Measurements from ENCODE around the gene SLC22A5. TPM values are rescaled to one million over a fixed set of nuclear protein-coding genes. Genes with fewer than 3 reads are reported as not detected.

The SLC22A5 gene
- total RNA-seq, 2 donors from 2014 or later, result 26.2 to 37.5 TPM

- no peak for DNase-seq (ENCODE audit: low spot score)
- intact Hi-C loops (cut with DNase I), result no loop called here
- Histone ChIP-seq H3K4me3 (no peak overlapping the region), H3K27me3 (replicated peaks; ENCODE audit: insufficient read depth) (no peaks in the 10 kb centered on the region), H3K27ac (peak overlapping the region; percentile 54 to 60), H3K9me3 (no peaks in the 10 kb centered on the region), H3K36me3 (no peaks in the 10 kb centered on the region), H3K4me1 (replicated peaks) (peaks cover 34% of the 10 kb centered on the region)
- TF ChIP-seq CTCF (IDR thresholded peaks at IDR 0.05), result peak in 1 of 4 experiments; percentile 36
- no peak for TF ChIP-seq POLR2A (IDR thresholded peaks at IDR 0.05)
- WGBS, result 67% methylated on average over 8 of the region's 8 CpGs
These were observed 57.1 kb downstream of the SLC22A5 start for GRCh38 chr5:132426525-132427138.

GRCh38 chr5:132427281-132428146 is 58.0 kb downstream of the SLC22A5 start:
- H3K27ac ChIP-seq, result peak overlapping the region; percentile 54 to 60
- H3K27me3 ChIP-seq (replicated peaks; ENCODE audit: insufficient read depth), result no peaks in the 10 kb centered on the region
- no peak overlapping the region for H3K4me3 ChIP-seq
- no peaks in the 10 kb centered on the region for H3K9me3 ChIP-seq
- DNase-seq (ENCODE audit: low spot score), result peak; percentile 39
- intact Hi-C loops (cut with DNase I), result no loop called here
- WGBS, result 39% methylated on average over 6 of the region's 6 CpGs
- TF ChIP-seq CTCF (IDR thresholded peaks at IDR 0.05) (peak in 1 of 4 experiments; percentile 9), POLR2AphosphoS5 (IDR thresholded peaks at IDR 0.05) (peak; percentile 63), POLR2A (IDR thresholded peaks at IDR 0.05) (no peak)
- H3K4me1 ChIP-seq (replicated peaks), result peaks cover 34% of the 10 kb centered on the region
- no peaks in the 10 kb centered on the region for H3K36me3 ChIP-seq

GRCh38 chr5:132428147-132428482 is 58.6 kb downstream of the SLC22A5 start:
- intact Hi-C loops (cut with DNase I), result no loop called here
- no peaks in the 10 kb centered on the region for H3K27me3 ChIP-seq (replicated peaks; ENCODE audit: insufficient read depth)
- no peak for DNase-seq (ENCODE audit: low spot score)

GRCh38 chr5:132428484-132429462 is 59.3 kb downstream of the SLC22A5 start:
- TF ChIP-seq CTCF (IDR thresholded peaks at IDR 0.05), result no peak
- H3K36me3 ChIP-seq, result no peaks in the 10 kb centered on the region
- H3K27me3 ChIP-seq (replicated peaks; ENCODE audit: insufficient read depth), result no peaks in the 10 kb centered on the region
- DNase-seq (ENCODE audit: low spot score), result no peak
- no peak overlapping the region for H3K4me3 ChIP-seq
- no peaks in the 10 kb centered on the region for H3K9me3 ChIP-seq
- 64% methylated on average over 9 of the region's 9 CpGs for WGBS
- H3K27ac ChIP-seq, result peak overlapping the region; percentile 1 to 33
- H3K4me1 ChIP-seq (replicated peaks), result peaks cover 34% of the 10 kb centered on the region
- intact Hi-C loops (cut with DNase I), result no loop called here

More at GRCh38 chr5:132428147-132428482, 58.6 kb downstream of the SLC22A5 start:
- TF ChIP-seq POLR2A (IDR thresholded peaks at IDR 0.05) (no peak), POLR2AphosphoS5 (IDR thresholded peaks at IDR 0.05) (no peak), CTCF (IDR thresholded peaks at IDR 0.05) (no peak)
- H3K36me3 ChIP-seq, result no peaks in the 10 kb centered on the region
- peak overlapping the region; percentile 33 to 60 for H3K27ac ChIP-seq
- no peaks in the 10 kb centered on the region for H3K9me3 ChIP-seq
- no peak overlapping the region for H3K4me3 ChIP-seq
- H3K4me1 ChIP-seq (replicated peaks), result peaks cover 34% of the 10 kb centered on the region

All from prostate gland (tissue), 2 donors.